K562 (cell line): ENCODE measurements around the gene ST3GAL5. TPM values are rescaled to one million over a fixed set of nuclear protein-coding genes. Genes with fewer than 3 reads are reported as not detected.
A peak's percentile ranks its signal among the peaks of the same experiment; 100 is the strongest.

ENCODE experiments used
- AFF1 ChIP-seq, 2 experiments: fragments of 450-650 bp; IDR thresholded peaks; 2 replicates each; pipeline ENCODE4 v1.6.1; 2018; ENCODE audit warnings: mild to moderate bottlenecking in 2 of 2, low read depth in 1 of 2; ENCODE audit not compliant: partially characterized antibody in 2 of 2
- BACH1 ChIP-seq: fragments of 200-800 bp; sonication (Bioruptor generic); IDR thresholded peaks from 2 replicates; pipeline ENCODE4 v1.6.1; 2016; ENCODE audit warnings: missing genetic modification characterization, missing compliant biosample characterization
- CHD4 ChIP-seq: fragments of 200-600 bp; sonication (generic); IDR thresholded peaks from 3 replicates; pipeline ENCODE4 v1.6.1; 2012; ENCODE audit warnings: low read depth, mild to moderate bottlenecking, mixed read lengths, low read length, inconsistent platforms; ENCODE audit not compliant: insufficient read depth, insufficient replicate concordance, poor library complexity, severe bottlenecking
- ELK3 ChIP-seq: fragments of 450-650 bp; formaldehyde crosslinking; IDR thresholded peaks from 2 replicates; pipeline ENCODE4 v1.4.0; 2020; ENCODE audit warnings: mild to moderate bottlenecking
- ID3 ChIP-seq, 2 experiments: fragments of 250-450 bp in 1 of 2; fragments of 450-650 bp in 1 of 2; sonication (Bioruptor Pico) in 1 of 2; IDR thresholded peaks; 2 replicates each; pipeline versions ENCODE4 v1.6.1 to v1.8.0; 2016 to 2021; ENCODE audit warnings: mild to moderate bottlenecking in 2 of 2, moderate library complexity in 2 of 2, missing compliant biosample characterization in 1 of 2, missing genetic modification characterization in 1 of 2
- MCM2 ChIP-seq: fragments of 450-650 bp; IDR thresholded peaks from 2 replicates; pipeline ENCODE4 v1.6.1; 2017; ENCODE audit warnings: low read depth, mild to moderate bottlenecking
- MCM5 ChIP-seq: fragments of 450-650 bp; IDR thresholded peaks from 2 replicates; pipeline ENCODE4 v1.6.1; 2016; ENCODE audit warnings: low read depth
- MNT ChIP-seq, 2 experiments: fragments of 450-650 bp; conservative IDR thresholded peaks; 2 replicates each; pipeline ENCODE4 v1.6.1; 2017; ENCODE audit warnings: mild to moderate bottlenecking in 2 of 2, moderate library complexity in 2 of 2
- POLR2AphosphoS5 ChIP-seq: IDR thresholded peaks from 2 replicates; pipeline ENCODE4 v1.6.1; 2011; ENCODE audit warnings: mild to moderate bottlenecking, low read depth, low read length, moderate library complexity; ENCODE audit not compliant: control insufficient read depth, insufficient read depth
- TAF7 ChIP-seq: fragments of 450-650 bp; IDR thresholded peaks from 2 replicates; pipeline ENCODE4 v1.6.1; 2016; ENCODE audit warnings: missing genetic modification characterization, missing compliant biosample characterization
- TEAD1 ChIP-seq, 2 experiments: fragments of 450-650 bp in 1 of 2; sonication (generic) in 1 of 2; formaldehyde crosslinking; IDR thresholded peaks; 2 replicates each; pipeline versions ENCODE4 v1.4.0 to v1.8.0; 2020 to 2022; ENCODE audit warnings: mild to moderate bottlenecking in 2 of 2, missing genetic modification reagents in 1 of 2
- ZMIZ1 ChIP-seq, 2 experiments: fragments of 150-350 bp in 1 of 2; IDR thresholded peaks; 2 replicates each; pipeline ENCODE4 v1.6.1; 2012 to 2016; ENCODE audit warnings: low read depth in 2 of 2, low read length in 2 of 2, mild to moderate bottlenecking in 1 of 2, moderate library complexity in 1 of 2
- ZNF282 ChIP-seq: sonication (generic); formaldehyde crosslinking; IDR thresholded peaks from 2 replicates; pipeline ENCODE4 v1.8.1; 2023; ENCODE audit warnings: missing genetic modification reagents
- ZNF347 ChIP-seq: fragments of 450-650 bp; formaldehyde crosslinking; IDR thresholded peaks from 2 replicates; pipeline ENCODE4 v1.4.0; 2020; ENCODE audit warnings: low read depth, mild to moderate bottlenecking, moderate library complexity
- ZNF695 ChIP-seq: fragments of 450-650 bp; formaldehyde crosslinking; IDR thresholded peaks from 2 replicates; pipeline ENCODE4 v1.4.0; 2020; ENCODE audit warnings: mild to moderate bottlenecking, moderate library complexity
- ZNF79 ChIP-seq: fragments of 250-450 bp; sonication (Bioruptor Pico); IDR thresholded peaks from 2 replicates; pipeline ENCODE4 v1.4.0; 2020; ENCODE audit warnings: low read depth, mild to moderate bottlenecking, moderate library complexity
- polyA plus RNA-seq, 8 experiments: library from polyadenylated mRNA; depleted of rRNA in 4 of 8; stranded (reverse) in 5 of 8; unstranded in 3 of 8; fragments of >200 nt; fragmentation: Nextera tagmentation in 2 of 8; fragmentation: Illumina TruSeq in 1 of 8; extraction: Ambion mirVana in 2 of 8; extraction: Trizol in 1 of 8; gene quantifications; 2 replicates each; pipeline versions ENCODE4 v1.2.1 to v1.2.3, GENCODE V29; 2011 to 2014; ENCODE audit warnings: inconsistent platforms in 1 of 8, missing spikeins in 1 of 8
- total RNA-seq, 7 experiments: library from RNA; depleted of rRNA in 6 of 7; stranded (reverse); fragments of >200 nt in 6 of 7; fragmentation: Illumina TruSeq in 2 of 7; extraction: Trizol in 2 of 7; gene quantifications; 2 replicates each; pipeline versions ENCODE4 v1.2.1 to v1.2.3, GENCODE V29; 2011 to 2021; ENCODE audit warnings: low replicate concordance in 1 of 7

Gene ST3GAL5
- total and polyA plus RNA-seq, 9 of the 15 experiments (the other 6 are each of a cell fraction or from before 2014, with no cell fraction given), result 1.6 to 10.0 (median 4.2) TPM

- TF ChIP-seq AFF1 (IDR thresholded peaks at IDR 0.05; ENCODE audit: low read depth in 1 of 2, partially characterized antibody in 2 of 2) (peak in 1 of 2 experiments; percentile 17), ELK3 (CRISPR knock-in tag) (no peak), TAF7 (no peak), MNT (conservative IDR thresholded peaks at IDR 0.05) (no peak), POLR2AphosphoS5 (peak; percentile 76; the same call in 1 of the 2 replicates), MCM2 (no peak), TEAD1 (CRISPR knock-in tag; IDR thresholded peaks at IDR 0.05) (no peak), ZNF282 (no peak), BACH1 (tag) (no peak), ZNF79 (CRISPR knock-in tag) (no peak), ID3 (CRISPR knock-in tag; IDR thresholded peaks at IDR 0.05) (no peak), ID3 (tag; IDR thresholded peaks at IDR 0.05) (no peak), CHD4 (no peak), ZNF347 (no peak), ZNF695 (CRISPR knock-in tag) (no peak), MCM5 (no peak), ZMIZ1 (IDR thresholded peaks at IDR 0.05; ENCODE audit: low read depth in 2 of 2, low read length in 2 of 2) (peak in 1 of 2 experiments; percentile 75; a peak in 2 of 4 replicates)
Observed at GRCh38 chr2:85921659-85922058, 32.9 kb upstream of the ST3GAL5 start (continued).
